SK-N-SH treated with all-trans-retinoic acid at 6 μM for 48 hours (cell line): ENCODE results near the gene ZNF331.

ENCODE experiments used
- ARNTL ChIP-seq: fragments of 450-650 bp; formaldehyde crosslinking; IDR thresholded peaks from 2 replicates; pipeline ENCODE4 v1.5.0; 2020; ENCODE audit warnings: low read depth, mild to moderate bottlenecking, moderate library complexity, borderline replicate concordance
- CSDC2 ChIP-seq: fragments of 250-450 bp; sonication (Bioruptor Pico); IDR thresholded peaks from 2 replicates; pipeline ENCODE4 v1.5.0; 2020; ENCODE audit warnings: mild to moderate bottlenecking, moderate library complexity
- ESRRG ChIP-seq: fragments of 250-450 bp; sonication (Bioruptor Pico); IDR thresholded peaks from 2 replicates; pipeline ENCODE4 v1.6.1; 2021; ENCODE audit warnings: mild to moderate bottlenecking
- GLIS3 ChIP-seq: fragments of 250-450 bp; sonication (Bioruptor Pico); IDR thresholded peaks from 2 replicates; pipeline ENCODE4 v1.5.0; 2020; ENCODE audit warnings: mild to moderate bottlenecking, moderate library complexity
- POU6F1 ChIP-seq: fragments of 250-450 bp; sonication (Bioruptor Pico); IDR thresholded peaks from 2 replicates; pipeline ENCODE4 v1.8.0; 2021; ENCODE audit warnings: low read depth, mild to moderate bottlenecking, moderate library complexity, borderline replicate concordance
- RARB ChIP-seq: fragments of 250-450 bp; sonication (Bioruptor Pico); IDR thresholded peaks from 2 replicates; pipeline ENCODE4 v1.8.0; 2021; ENCODE audit warnings: mild to moderate bottlenecking, moderate library complexity
- SNAI2 ChIP-seq: fragments of 250-450 bp; sonication (Bioruptor Pico); IDR thresholded peaks from 2 replicates; pipeline ENCODE4 v1.5.0; 2020; ENCODE audit warnings: mild to moderate bottlenecking, moderate library complexity
- ZC3H10 ChIP-seq: fragments of 250-450 bp; sonication (Bioruptor Pico); IDR thresholded peaks from 2 replicates; pipeline ENCODE4 v1.5.1; 2021; ENCODE audit warnings: mild to moderate bottlenecking, moderate library complexity
- ZFP3 ChIP-seq: fragments of 250-450 bp; sonication (Bioruptor Pico); IDR thresholded peaks from 2 replicates; pipeline ENCODE4 v1.5.0; 2020; ENCODE audit warnings: mild to moderate bottlenecking, moderate library complexity
- ZFP30 ChIP-seq: fragments of 450-650 bp; formaldehyde crosslinking; IDR thresholded peaks from 2 replicates; pipeline ENCODE4 v1.5.0; 2022; ENCODE audit warnings: mild to moderate bottlenecking, moderate library complexity
- TF ChIP-seq, protein P1 (sequence below): fragments of 250-450 bp; sonication (Bioruptor Pico); IDR thresholded peaks from 2 replicates; pipeline ENCODE4 v1.8.0; 2020; ENCODE audit warnings: mild to moderate bottlenecking, moderate library complexity, borderline replicate concordance
- TF ChIP-seq, protein P2 (sequence below): fragments of 250-450 bp; sonication (Bioruptor Pico); IDR thresholded peaks from 2 replicates; pipeline ENCODE4 v1.5.1; 2020; ENCODE audit warnings: low read depth, mild to moderate bottlenecking, moderate library complexity
- TF ChIP-seq, protein P3 (sequence below): fragments of 250-450 bp; sonication (Bioruptor Pico); IDR thresholded peaks from 2 replicates; pipeline ENCODE4 v1.5.1; 2021; ENCODE audit warnings: mild to moderate bottlenecking, moderate library complexity

DNA sequence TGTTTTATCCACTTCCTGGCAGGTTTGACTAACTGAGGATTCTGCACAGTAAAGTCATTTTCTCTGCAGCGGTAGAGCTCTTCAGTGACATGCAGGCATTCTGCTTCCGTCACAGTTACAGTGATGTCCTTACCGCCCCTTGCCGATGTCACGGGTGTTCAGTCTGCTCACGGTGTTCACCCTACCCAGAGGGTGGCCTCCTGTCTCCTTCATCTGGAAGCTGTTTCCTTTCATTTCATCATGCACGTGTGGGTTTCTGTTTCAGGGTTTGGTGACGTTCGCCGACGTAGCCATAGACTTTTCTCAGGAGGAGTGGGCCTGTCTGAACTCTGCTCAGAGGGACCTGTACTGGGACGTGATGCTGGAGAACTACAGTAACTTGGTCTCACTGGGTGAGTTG lies 33.4 kb downstream of the ZNF331 start:
- no peak for TF ChIP-seq ZFP3 (CRISPR knock-in tag)
- no peak for TF ChIP-seq RARB
- no peak for TF ChIP-seq GLIS3 (CRISPR knock-in tag)
- TF ChIP-seq CSDC2 (CRISPR knock-in tag): no peak
- TF ChIP-seq ARNTL (CRISPR knock-in tag): no peak
- TF ChIP-seq ZFP30 (CRISPR knock-in tag): no peak
- TF ChIP-seq, protein P1, sequence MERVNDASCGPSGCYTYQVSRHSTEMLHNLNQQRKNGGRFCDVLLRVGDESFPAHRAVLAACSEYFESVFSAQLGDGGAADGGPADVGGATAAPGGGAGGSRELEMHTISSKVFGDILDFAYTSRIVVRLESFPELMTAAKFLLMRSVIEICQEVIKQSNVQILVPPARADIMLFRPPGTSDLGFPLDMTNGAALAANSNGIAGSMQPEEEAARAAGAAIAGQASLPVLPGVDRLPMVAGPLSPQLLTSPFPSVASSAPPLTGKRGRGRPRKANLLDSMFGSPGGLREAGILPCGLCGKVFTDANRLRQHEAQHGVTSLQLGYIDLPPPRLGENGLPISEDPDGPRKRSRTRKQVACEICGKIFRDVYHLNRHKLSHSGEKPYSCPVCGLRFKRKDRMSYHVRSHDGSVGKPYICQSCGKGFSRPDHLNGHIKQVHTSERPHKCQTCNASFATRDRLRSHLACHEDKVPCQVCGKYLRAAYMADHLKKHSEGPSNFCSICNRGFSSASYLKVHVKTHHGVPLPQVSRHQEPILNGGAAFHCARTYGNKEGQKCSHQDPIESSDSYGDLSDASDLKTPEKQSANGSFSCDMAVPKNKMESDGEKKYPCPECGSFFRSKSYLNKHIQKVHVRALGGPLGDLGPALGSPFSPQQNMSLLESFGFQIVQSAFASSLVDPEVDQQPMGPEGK (CRISPR knock-in tag): no peak
- no peak for TF ChIP-seq SNAI2 (CRISPR knock-in tag)
- no peak for TF ChIP-seq ZC3H10 (CRISPR knock-in tag)
- TF ChIP-seq, protein P2, sequence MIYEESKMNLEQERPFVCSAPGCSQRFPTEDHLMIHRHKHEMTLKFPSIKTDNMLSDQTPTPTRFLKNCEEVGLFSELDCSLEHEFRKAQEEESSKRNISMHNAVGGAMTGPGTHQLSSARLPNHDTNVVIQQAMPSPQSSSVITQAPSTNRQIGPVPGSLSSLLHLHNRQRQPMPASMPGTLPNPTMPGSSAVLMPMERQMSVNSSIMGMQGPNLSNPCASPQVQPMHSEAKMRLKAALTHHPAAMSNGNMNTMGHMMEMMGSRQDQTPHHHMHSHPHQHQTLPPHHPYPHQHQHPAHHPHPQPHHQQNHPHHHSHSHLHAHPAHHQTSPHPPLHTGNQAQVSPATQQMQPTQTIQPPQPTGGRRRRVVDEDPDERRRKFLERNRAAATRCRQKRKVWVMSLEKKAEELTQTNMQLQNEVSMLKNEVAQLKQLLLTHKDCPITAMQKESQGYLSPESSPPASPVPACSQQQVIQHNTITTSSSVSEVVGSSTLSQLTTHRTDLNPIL (CRISPR knock-in tag): no peak
- no peak for TF ChIP-seq ESRRG (CRISPR knock-in tag)
- TF ChIP-seq POU6F1 (CRISPR knock-in tag): no peak
- TF ChIP-seq, protein P3, sequence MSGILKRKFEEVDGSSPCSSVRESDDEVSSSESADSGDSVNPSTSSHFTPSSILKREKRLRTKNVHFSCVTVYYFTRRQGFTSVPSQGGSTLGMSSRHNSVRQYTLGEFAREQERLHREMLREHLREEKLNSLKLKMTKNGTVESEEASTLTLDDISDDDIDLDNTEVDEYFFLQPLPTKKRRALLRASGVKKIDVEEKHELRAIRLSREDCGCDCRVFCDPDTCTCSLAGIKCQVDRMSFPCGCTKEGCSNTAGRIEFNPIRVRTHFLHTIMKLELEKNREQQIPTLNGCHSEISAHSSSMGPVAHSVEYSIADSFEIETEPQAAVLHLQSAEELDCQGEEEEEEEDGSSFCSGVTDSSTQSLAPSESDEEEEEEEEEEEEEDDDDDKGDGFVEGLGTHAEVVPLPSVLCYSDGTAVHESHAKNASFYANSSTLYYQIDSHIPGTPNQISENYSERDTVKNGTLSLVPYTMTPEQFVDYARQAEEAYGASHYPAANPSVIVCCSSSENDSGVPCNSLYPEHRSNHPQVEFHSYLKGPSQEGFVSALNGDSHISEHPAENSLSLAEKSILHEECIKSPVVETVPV (CRISPR knock-in tag): no peak
